PC-9 (cell line): Measurements from ENCODE around the gene P4HB. TPM values are rescaled to one million over a fixed set of nuclear protein-coding genes. Genes with fewer than 3 reads are reported as not detected.

Experiments used
- BruUV-seq: library from RNA; stranded (reverse); fragments of 400-500 nt; replicated peaks from 2 replicates; lab custom pipeline; 2021; lab: Mats Ljungman, UMichigan
- CTCF ChIA-PET: fragments of 300-600 bp; sonication (Branson Sonifier 250); formaldehyde crosslinking; loops from one replicate; lab custom pipeline; 2022; ENCODE audit warnings: antibody characterized with exemption; lab: Charles Lee
- POLR2A ChIA-PET: fragments of 300-600 bp; sonication (Branson Sonifier 250); formaldehyde crosslinking; loops from one replicate; lab custom pipeline; 2022; ENCODE audit warnings: antibody characterized with exemption; ENCODE audit not compliant: unreplicated experiment; lab: Charles Lee
- DNase-seq, 2 experiments: peaks; one replicate each; pipeline versions ENCODE4 v3.0.0 to v3.0.0-alpha.2; 2015 to 2022; ENCODE audit warnings: mixed read lengths in 1 of 2
- H2AFZ ChIP-seq: fragments of 200-600 bp; sonication (generic); 2 replicates; pipeline ENCODE4 v1.8.1; 2017; ENCODE audit warnings: antibody characterized with exemption
- H3F3A ChIP-seq: fragments of 200-600 bp; sonication (generic); 2 replicates; pipeline ENCODE4 v1.8.1; 2017; ENCODE audit warnings: antibody characterized with exemption, mild to moderate bottlenecking, low read depth; ENCODE audit not compliant: insufficient read depth
- H3K27ac ChIP-seq: fragments of 200-600 bp; sonication (generic); 2 replicates; pipeline ENCODE4 v1.6.1; 2016; ENCODE audit warnings: mixed run types
- H3K27me3 ChIP-seq: fragments of 200-600 bp; sonication (generic); 2 replicates; pipeline ENCODE4 v1.6.1; 2016; ENCODE audit warnings: low read depth, mixed run types; ENCODE audit not compliant: insufficient read depth
- H3K36me3 ChIP-seq: fragments of 200-600 bp; sonication (generic); 2 replicates; pipeline ENCODE4 v1.6.1; 2016; ENCODE audit warnings: low read depth, mixed run types
- H3K4me1 ChIP-seq: fragments of 200-600 bp; sonication (generic); replicated peaks from 2 replicates; pipeline ENCODE4 v1.6.1; 2016; ENCODE audit warnings: mixed run types; ENCODE audit not compliant: insufficient read depth
- H3K4me2 ChIP-seq: fragments of 200-600 bp; sonication (generic); 2 replicates; pipeline ENCODE4 v1.6.1; 2017; ENCODE audit warnings: mixed run types
- H3K4me3 ChIP-seq: fragments of 200-600 bp; sonication (generic); 2 replicates; pipeline ENCODE4 v1.6.1; 2016; ENCODE audit warnings: mixed run types
- H3K79me2 ChIP-seq: fragments of 200-600 bp; sonication (generic); 2 replicates; pipeline ENCODE4 v1.6.1; 2017; ENCODE audit warnings: low read depth, mixed run types
- H3K9me2 ChIP-seq: fragments of 200-600 bp; sonication (generic); 2 replicates; pipeline ENCODE4 v1.8.1; 2017; ENCODE audit warnings: mild to moderate bottlenecking; ENCODE audit not compliant: insufficient read depth
- H3K9me3 ChIP-seq: fragments of 200-600 bp; sonication (generic); 2 replicates; pipeline ENCODE4 v1.8.1; 2016; ENCODE audit warnings: low read depth; ENCODE audit not compliant: insufficient read depth
- H4K20me1 ChIP-seq: fragments of 200-600 bp; sonication (generic); 2 replicates; pipeline ENCODE4 v1.8.1; 2017; ENCODE audit not compliant: insufficient read depth
- EZH2 ChIP-seq: fragments of 200-600 bp; sonication (generic); IDR thresholded peaks from 2 replicates; pipeline ENCODE4 v1.8.0; 2017; ENCODE audit warnings: antibody characterized with exemption, low read depth
- intact Hi-C: fragments of 100-400 bp; cut with micrococcal nuclease; formaldehyde crosslinking; loops from one replicate; pipeline ENCODE4 v1.10.0; 2022; ENCODE audit not compliant: unreplicated experiment
- total RNA-seq: library from RNA; stranded (reverse); gene quantifications from 2 replicates; pipeline ENCODE4 v1.2.3, GENCODE V29; 2021
- TF ChIP-seq, protein P1 (sequence below): fragments of 200-600 bp; sonication (generic); conservative IDR thresholded peaks from 2 replicates; pipeline ENCODE4 v1.6.1; 2017; ENCODE audit warnings: mixed run types, antibody characterized with exemption, mild to moderate bottlenecking, moderate library complexity

Gene P4HB
- total RNA-seq, 1 experiment from 2014 or later: 636 TPM

DNA sequence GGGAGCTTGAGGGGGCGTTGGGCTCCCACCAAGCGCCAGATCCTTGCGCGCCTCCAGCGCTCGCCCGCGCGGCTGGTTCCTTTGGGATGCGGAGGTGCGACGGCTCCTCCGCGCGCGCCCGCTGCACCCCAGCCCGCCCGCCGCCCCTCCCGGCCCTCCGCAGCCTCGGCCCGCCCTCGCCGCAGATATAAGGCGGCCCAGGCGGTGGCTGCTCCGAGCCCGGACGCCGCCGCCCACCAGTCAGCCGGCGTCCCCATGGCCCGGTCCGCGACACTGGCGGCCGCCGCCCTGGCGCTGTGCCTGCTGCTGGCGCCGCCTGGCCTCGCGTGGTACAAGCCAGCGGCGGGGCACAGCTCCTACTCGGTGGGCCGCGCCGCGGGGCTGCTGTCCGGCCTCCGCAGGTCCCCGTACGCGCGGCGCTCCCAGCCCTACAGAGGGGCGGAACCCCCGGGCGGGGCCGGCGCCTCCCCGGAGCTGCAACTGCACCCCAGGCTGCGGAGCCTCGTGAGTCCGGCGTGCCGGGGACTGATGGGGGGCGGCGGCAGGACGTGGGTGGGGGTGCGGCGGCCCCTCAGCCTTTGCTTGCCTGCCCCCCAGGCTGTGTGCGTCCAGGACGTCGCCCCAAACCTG, 41.8 kb upstream of the P4HB start, which contains the start of gene NPB:
TSS of gene NPB (plus strand) at position 216 of the 630 bp plus-strand sequence. CDS start at position 256, 40 bp downstream.
- no peak within 1 kb of the TSS for H3K4me2 ChIP-seq
- H3F3A ChIP-seq: peaks cover 23% of the 10 kb centered on the region
- H3K9me3 ChIP-seq: no peaks in the 10 kb centered on the region
- TF ChIP-seq, protein P1, sequence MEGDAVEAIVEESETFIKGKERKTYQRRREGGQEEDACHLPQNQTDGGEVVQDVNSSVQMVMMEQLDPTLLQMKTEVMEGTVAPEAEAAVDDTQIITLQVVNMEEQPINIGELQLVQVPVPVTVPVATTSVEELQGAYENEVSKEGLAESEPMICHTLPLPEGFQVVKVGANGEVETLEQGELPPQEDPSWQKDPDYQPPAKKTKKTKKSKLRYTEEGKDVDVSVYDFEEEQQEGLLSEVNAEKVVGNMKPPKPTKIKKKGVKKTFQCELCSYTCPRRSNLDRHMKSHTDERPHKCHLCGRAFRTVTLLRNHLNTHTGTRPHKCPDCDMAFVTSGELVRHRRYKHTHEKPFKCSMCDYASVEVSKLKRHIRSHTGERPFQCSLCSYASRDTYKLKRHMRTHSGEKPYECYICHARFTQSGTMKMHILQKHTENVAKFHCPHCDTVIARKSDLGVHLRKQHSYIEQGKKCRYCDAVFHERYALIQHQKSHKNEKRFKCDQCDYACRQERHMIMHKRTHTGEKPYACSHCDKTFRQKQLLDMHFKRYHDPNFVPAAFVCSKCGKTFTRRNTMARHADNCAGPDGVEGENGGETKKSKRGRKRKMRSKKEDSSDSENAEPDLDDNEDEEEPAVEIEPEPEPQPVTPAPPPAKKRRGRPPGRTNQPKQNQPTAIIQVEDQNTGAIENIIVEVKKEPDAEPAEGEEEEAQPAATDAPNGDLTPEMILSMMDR: no peak
- no peak for TF ChIP-seq EZH2
- H3K27ac ChIP-seq: no peak within 1 kb of the TSS
- no peak within 1 kb of the TSS for H3K4me3 ChIP-seq
- no peaks in the 10 kb centered on the region for H3K79me2 ChIP-seq
- H3K27me3 ChIP-seq: no peaks in the 10 kb centered on the region
- no peak within 1 kb of the TSS for H2AFZ ChIP-seq
- no peak for DNase-seq
- no peaks in the 10 kb centered on the region for H3K9me2 ChIP-seq
- POLR2A ChIA-PET: no interaction called here
- H3K36me3 ChIP-seq: no peaks in the 10 kb centered on the region
- intact Hi-C loops: no loop called here
- peaks cover 27% of the 10 kb centered on the region for H3K4me1 ChIP-seq
- BruUV-seq: no TSS peak
- CTCF ChIA-PET: no interaction called here
- H4K20me1 ChIP-seq: no peaks in the 10 kb centered on the region

DNA sequence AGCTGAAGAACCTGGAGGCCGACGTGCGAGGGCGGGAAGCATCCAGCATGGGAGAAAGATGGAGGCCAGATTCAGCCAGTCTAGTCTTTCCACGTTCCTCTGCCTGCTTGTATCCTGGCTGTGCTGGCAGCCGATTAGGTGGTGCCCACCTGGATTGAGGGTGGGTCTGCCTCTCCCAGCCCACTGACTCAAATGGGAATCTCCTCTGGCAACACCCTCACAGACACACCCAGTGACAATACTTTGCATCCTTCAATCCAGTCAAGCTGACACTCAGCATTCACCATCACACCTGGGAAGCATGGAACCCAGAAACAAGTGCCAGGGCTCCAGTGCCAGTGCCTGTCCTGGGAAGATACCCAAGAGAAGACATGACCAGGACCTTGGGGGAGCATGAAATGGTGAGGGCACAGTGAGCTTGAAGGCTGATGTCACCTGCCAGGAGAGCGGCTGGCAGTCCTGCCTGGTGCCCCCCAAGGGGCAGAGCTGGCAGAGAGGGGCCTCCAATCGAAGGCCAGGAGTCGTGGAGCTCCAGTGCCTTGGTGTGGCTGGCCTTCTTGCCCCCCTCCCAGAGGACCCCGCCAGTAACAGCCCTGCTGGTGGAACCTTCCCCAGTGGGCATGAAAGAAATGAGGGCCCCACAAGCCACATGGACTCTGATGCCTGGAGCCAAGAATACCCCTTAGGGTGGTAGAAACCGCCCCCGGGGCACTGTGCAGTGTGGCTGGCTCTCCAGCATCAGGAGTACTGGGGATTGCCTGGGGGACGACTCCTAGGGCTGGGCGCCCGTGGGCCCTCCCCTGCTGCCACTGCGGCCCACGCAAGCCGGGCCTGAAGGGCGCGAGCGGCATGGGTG, 41.1 kb upstream of the P4HB start:
- POLR2A ChIA-PET: no interaction called here
- Histone ChIP-seq H3K36me3 (no peaks in the 10 kb centered on the region), H3K4me3 (no peak overlapping the region), H3F3A (peaks cover 29% of the 10 kb centered on the region), H3K9me3 (no peaks in the 10 kb centered on the region), H3K4me2 (no peak overlapping the region), H3K4me1 (peaks cover 30% of the 10 kb centered on the region), H3K79me2 (no peaks in the 10 kb centered on the region), H2AFZ (no peak overlapping the region), H3K27ac (no peak overlapping the region), H3K27me3 (no peaks in the 10 kb centered on the region), H4K20me1 (no peaks in the 10 kb centered on the region), H3K9me2 (no peaks in the 10 kb centered on the region)
- TF ChIP-seq, protein P1: no peak
- TF ChIP-seq EZH2: no peak
- intact Hi-C loops: no loop called here
- CTCF ChIA-PET: no interaction called here
- BruUV-seq: TSS peak; percentile 17
- no peak for DNase-seq

DNA sequence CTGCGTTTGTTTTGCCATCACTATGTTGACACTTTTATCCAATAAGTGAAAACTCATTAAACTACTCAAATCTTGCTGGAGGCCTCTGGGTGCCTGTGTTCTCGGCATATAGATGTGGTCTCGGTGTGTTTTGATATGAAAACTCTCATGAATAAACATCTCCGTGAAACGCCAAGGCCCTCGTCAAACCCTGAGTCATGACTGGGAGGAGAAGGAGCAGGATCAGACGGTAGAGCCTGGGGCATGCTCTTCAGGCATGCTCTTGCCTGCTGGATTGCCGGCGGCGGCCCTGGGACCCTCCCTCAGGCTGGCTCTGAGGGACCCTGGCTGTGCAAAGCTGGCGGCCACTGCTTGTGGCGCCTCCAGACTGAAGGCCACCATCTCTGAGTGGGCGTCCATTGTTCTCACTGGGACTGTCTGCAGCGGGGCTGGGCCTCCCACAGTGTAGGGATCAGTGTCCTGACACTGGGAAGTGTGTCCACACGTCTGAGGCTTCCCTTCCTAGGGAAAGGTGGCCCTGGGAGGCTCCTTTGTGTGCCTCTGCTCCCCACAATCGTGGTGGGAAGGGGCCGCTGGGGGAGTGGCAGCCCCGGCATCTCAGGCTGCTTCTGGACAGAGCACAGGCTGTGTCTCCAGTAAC, 40.0 kb upstream of the P4HB start:
- CTCF ChIA-PET: no interaction called here
- H3F3A ChIP-seq: peaks cover 32% of the 10 kb centered on the region
- no peak for DNase-seq
- H3K36me3 ChIP-seq: no peaks in the 10 kb centered on the region
- no peaks in the 10 kb centered on the region for H3K79me2 ChIP-seq
- no peaks in the 10 kb centered on the region for H4K20me1 ChIP-seq
- H3K9me2 ChIP-seq: no peaks in the 10 kb centered on the region
- H3K4me1 ChIP-seq: peaks cover 30% of the 10 kb centered on the region
- H3K9me3 ChIP-seq: no peaks in the 10 kb centered on the region
- H3K27ac ChIP-seq: no peak overlapping the region
- no peak overlapping the region for H2AFZ ChIP-seq
- H3K4me2 ChIP-seq: no peak overlapping the region
- BruUV-seq: no TSS peak
- no peak overlapping the region for H3K4me3 ChIP-seq
- TF ChIP-seq, protein P1: no peak
- no peak for TF ChIP-seq EZH2
- intact Hi-C loops: no loop called here
- no peaks in the 10 kb centered on the region for H3K27me3 ChIP-seq
- POLR2A ChIA-PET: no interaction called here
